Right forelimb (tissue), 1 donor: ENCODE measurements around the gene NPIPA3.
"Not testable (repeated sequence)": the region's sequence is repeated elsewhere in the genome, so short reads cannot be mapped to it uniquely, and the experiment has no call there.

Experiments used
- DNase-seq: peaks from one replicate; pipeline ENCODE4 v3.0.0-alpha.2; 2018

The NPIPA3 gene

DNA sequence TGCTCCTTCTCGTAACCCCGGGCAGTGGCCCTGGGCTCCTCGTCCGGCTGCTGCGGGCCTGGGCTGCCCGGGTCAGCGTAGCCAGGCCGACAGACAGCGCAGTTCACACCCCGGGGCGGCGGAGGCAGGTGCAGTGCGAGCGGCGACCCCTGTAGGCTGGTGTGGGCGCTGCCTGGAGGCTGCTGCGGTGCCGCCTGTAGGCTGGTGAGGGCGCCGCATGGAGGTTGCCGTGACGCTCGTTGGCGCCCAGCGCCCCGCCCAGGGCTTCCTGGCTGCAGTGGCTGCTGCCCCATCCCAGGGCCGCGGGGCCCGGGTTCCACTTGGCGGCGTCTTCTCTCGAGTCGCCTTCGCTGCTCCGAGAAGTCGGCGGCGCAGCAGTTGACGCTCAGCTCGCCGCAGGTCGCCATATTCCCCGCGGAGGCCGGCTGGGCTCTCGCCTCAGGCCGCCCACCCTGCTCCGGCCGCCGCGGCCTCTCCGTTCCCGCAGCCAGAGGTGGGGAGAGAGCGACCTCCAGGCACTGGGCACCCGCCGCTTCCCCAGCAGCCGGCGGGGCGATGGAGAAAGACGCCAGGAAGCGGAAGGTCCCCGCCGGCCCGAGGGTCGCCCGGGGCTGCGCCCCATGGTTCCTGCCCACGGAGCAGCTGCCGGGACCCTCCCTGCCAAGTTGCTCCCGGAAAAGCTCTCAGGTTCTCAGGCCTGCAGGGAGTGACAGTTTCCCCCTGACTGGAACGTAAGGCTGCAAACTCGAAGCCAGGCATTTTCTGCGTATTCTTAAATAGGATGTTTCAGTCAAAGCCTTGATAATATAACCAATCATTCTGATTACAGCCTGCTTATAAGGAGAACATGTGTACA lies 39.3 kb downstream of the NPIPA3 start, which contains the start of gene NPIPA2:
NPIPA2 (plus strand) TSS at position 261 of the 856 bp plus-strand sequence. CDS start 5,533 bp downstream, outside the sequence.
- not testable (repeated sequence) for DNase-seq

- DNase-seq: not testable (repeated sequence)
These were observed 70.4 kb downstream of the NPIPA3 start for GRCh38 chr16:14773654-14774053.

DNA sequence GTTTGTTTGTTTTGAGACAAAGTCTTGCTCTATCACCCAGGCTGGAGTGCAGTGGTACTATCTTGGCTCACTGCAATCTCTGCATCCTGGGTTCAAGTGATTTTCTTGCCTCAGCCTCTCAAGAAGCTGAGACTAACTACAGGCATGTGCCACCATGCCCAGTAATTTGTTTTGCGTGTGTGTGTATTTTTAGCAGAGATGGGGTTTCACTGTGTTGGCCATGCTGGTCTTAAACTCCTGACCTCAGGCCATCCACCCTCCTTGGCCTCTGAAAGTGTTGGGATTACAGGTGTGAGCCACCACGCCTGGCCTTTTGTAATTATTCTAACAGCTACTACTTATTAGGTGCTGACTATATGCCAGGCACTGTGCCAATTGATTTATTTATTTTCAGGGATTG lies 72.4 kb downstream of the NPIPA3 start:
- not testable (repeated sequence) for DNase-seq
